ENCODE results near the gene WNT9B.
A peak's percentile ranks its signal among the peaks of the same experiment; 100 is the strongest.

The WNT9B gene

GRCh38 chr17:46851029-46851741 lies at the start of gene WNT9B:
TSS of gene WNT9B (plus strand) at chr17:46851583. CDS start at chr17:46851639, 56 bp downstream.
- DNase-seq (ENCODE audit: low spot score) = no peak

- no peak for DNase-seq (ENCODE audit: low spot score)
These were observed 48.6 kb upstream of the WNT9B start for GRCh38 chr17:46802800-46803199.

- no peak for DNase-seq (ENCODE audit: low spot score)
These were observed 47.8 kb upstream of the WNT9B start for GRCh38 chr17:46803544-46803943.

GRCh38 chr17:46805771-46806170 lies 45.6 kb upstream of the WNT9B start:
- no peak for DNase-seq (ENCODE audit: low spot score)

- DNase-seq (ENCODE audit: low spot score) = no peak
These were observed 42.2 kb upstream of the WNT9B start for GRCh38 chr17:46809110-46809571.

- DNase-seq (ENCODE audit: low spot score) = no peak
These were observed 40.5 kb upstream of the WNT9B start for GRCh38 chr17:46810837-46811236.

GRCh38 chr17:46811978-46812583 lies 39.3 kb upstream of the WNT9B start:
- DNase-seq (ENCODE audit: low spot score) = no peak

- no peak for DNase-seq (ENCODE audit: low spot score)
These were observed 38.6 kb upstream of the WNT9B start for GRCh38 chr17:46812624-46813318.

- no peak for DNase-seq (ENCODE audit: low spot score)
These were observed 37.5 kb upstream of the WNT9B start for GRCh38 chr17:46813920-46814319.

GRCh38 chr17:46814446-46814845 lies 36.9 kb upstream of the WNT9B start:
- DNase-seq (ENCODE audit: low spot score) = no peak

- no peak for DNase-seq (ENCODE audit: low spot score)
These were observed 35.7 kb upstream of the WNT9B start for GRCh38 chr17:46815474-46816353.

- DNase-seq (ENCODE audit: low spot score) = no peak
These were observed 34.1 kb upstream of the WNT9B start for GRCh38 chr17:46817151-46817900.

- DNase-seq (ENCODE audit: low spot score) = no peak
These were observed 33.5 kb upstream of the WNT9B start for GRCh38 chr17:46817901-46818209.

- DNase-seq (ENCODE audit: low spot score) = peak; percentile 33
These were observed 33.0 kb upstream of the WNT9B start, which contains the start of gene WNT3 for GRCh38 chr17:46818316-46818928. TSS of gene WNT3 (minus strand) at chr17:46818692. CDS start at chr17:46818597, 95 bp downstream.

- DNase-seq (ENCODE audit: low spot score) = no peak
These were observed 32.2 kb upstream of the WNT9B start for GRCh38 chr17:46818929-46819859.

GRCh38 chr17:46819906-46820351 lies 31.5 kb upstream of the WNT9B start:
- no peak for DNase-seq (ENCODE audit: low spot score)

GRCh38 chr17:46820592-46821450 lies 30.6 kb upstream of the WNT9B start:
- DNase-seq (ENCODE audit: low spot score) = no peak

- DNase-seq (ENCODE audit: low spot score) = no peak
These were observed 29.6 kb upstream of the WNT9B start for GRCh38 chr17:46821482-46822387.
